Endothelial cell of umbilical vein (primary cell): Measurements from ENCODE around the gene RYR1. TPM values are rescaled to one million over a fixed set of nuclear protein-coding genes. Genes with fewer than 3 reads are reported as not detected.

Source experiments
- BruUV-seq: library from RNA; stranded (reverse); fragments of 400-500 nt; replicated peaks from 2 replicates; lab custom pipeline; 2021; lab: Mats Ljungman, UMichigan
- CTCF ChIA-PET: fragments of 300-600, 350-600 bp; sonication (Branson Sonifier 250); formaldehyde crosslinking; loops from one replicate; lab custom pipeline; 2021; ENCODE audit warnings: antibody characterized with exemption, inconsistent platforms; lab: Charles Lee
- POLR2A ChIA-PET: fragments of 300-600, 350-600 bp; sonication (Branson Sonifier 250); formaldehyde crosslinking; loops from one replicate; lab custom pipeline; 2021; ENCODE audit warnings: antibody characterized with exemption, inconsistent platforms; lab: Charles Lee
- DNase-seq: peaks from one replicate; pipeline ENCODE4 v3.0.0-alpha.2; 2011; ENCODE audit warnings: low read depth, low spot score
- FAIRE-seq: peaks from 2 replicates; lab custom pipeline; 2011; peaks lifted over from hg19 to GRCh38; lab: Jason Lieb, UNC
- H2AFZ ChIP-seq: 2 replicates; pipeline ENCODE4 v1.6.0; 2012; ENCODE audit warnings: low read depth, low read length, control low read depth, inconsistent platforms
- H3K27ac ChIP-seq: 2 replicates; pipeline ENCODE4 v1.5.1; 2011; ENCODE audit warnings: low read depth, mild to moderate bottlenecking, control low read depth, low read length, moderate library complexity; ENCODE audit not compliant: insufficient read depth
- H3K27me3 ChIP-seq, 2 experiments: 2 replicates each; pipeline versions ENCODE4 v1.6.0 to v1.6.1; 2011; ENCODE audit warnings: low read length in 2 of 2, mixed read lengths in 1 of 2; ENCODE audit not compliant: control insufficient read depth in 2 of 2, insufficient read depth in 2 of 2
- H3K36me3 ChIP-seq, 2 experiments: 2 replicates in 1 of 2; 3 replicates in 1 of 2; pipeline ENCODE4 v1.5.1; 2011; ENCODE audit warnings: low read length in 2 of 2, mild to moderate bottlenecking in 1 of 2, moderate library complexity in 1 of 2; ENCODE audit not compliant: control insufficient read depth in 2 of 2, insufficient read depth in 2 of 2; ENCODE audit errors: extremely low read depth in 1 of 2
- H3K4me1 ChIP-seq: 3 replicates; pipeline ENCODE4 v1.5.1; 2011; ENCODE audit warnings: mild to moderate bottlenecking, low read length; ENCODE audit not compliant: control insufficient read depth, insufficient read depth; ENCODE audit errors: extremely low read depth
- H3K4me2 ChIP-seq: 2 replicates; pipeline ENCODE4 v1.6.1; 2011; ENCODE audit warnings: low read length, control low read depth, mixed read lengths; ENCODE audit not compliant: insufficient read depth
- H3K4me3 ChIP-seq, 3 experiments: fragments of 200-600 bp in 1 of 3; sonication (generic), shearing (Covaris generic) in 1 of 3; replicated peaks in 1 of 3; 2 replicates each; pipeline ENCODE4 v1.5.1; 2011 to 2016; ENCODE audit warnings: control low read depth in 3 of 3, low read length in 3 of 3, mild to moderate bottlenecking in 2 of 3, inconsistent platforms in 1 of 3, low read depth in 1 of 3, moderate library complexity in 1 of 3; ENCODE audit not compliant: insufficient read depth in 1 of 3
- H3K79me2 ChIP-seq: 2 replicates; pipeline ENCODE4 v1.6.0; 2012; ENCODE audit warnings: low read length, inconsistent platforms; ENCODE audit not compliant: control insufficient read depth, insufficient read depth
- H3K9ac ChIP-seq: replicated peaks from 2 replicates; pipeline ENCODE3; 2011; ENCODE audit warnings: low read length, control low read depth; ENCODE audit not compliant: insufficient read depth; ENCODE audit errors: extremely low read depth
- H3K9me1 ChIP-seq: replicated peaks from 3 replicates; pipeline ENCODE4 v1.6.0; 2011; ENCODE audit warnings: mild to moderate bottlenecking, low read length; ENCODE audit not compliant: control insufficient read depth, insufficient read depth; ENCODE audit errors: extremely low read depth
- H3K9me3 ChIP-seq: replicated peaks from 2 replicates; pipeline ENCODE4 v1.5.1; 2012; ENCODE audit warnings: low read length, inconsistent platforms; ENCODE audit not compliant: control insufficient read depth, insufficient read depth
- H4K20me1 ChIP-seq: replicated peaks from 2 replicates; pipeline ENCODE3; 2011; ENCODE audit warnings: mild to moderate bottlenecking, low read length; ENCODE audit not compliant: control insufficient read depth, insufficient read depth; ENCODE audit errors: extremely low read depth
- EZH2 ChIP-seq: IDR thresholded peaks from 2 replicates; pipeline ENCODE4 v1.6.1; 2012; ENCODE audit warnings: borderline replicate concordance, low read depth, mild to moderate bottlenecking, moderate library complexity, low read length, inconsistent platforms; ENCODE audit not compliant: severe bottlenecking
- FOS ChIP-seq: IDR thresholded peaks from 2 replicates; pipeline ENCODE4 v1.6.1; 2011; ENCODE audit warnings: mild to moderate bottlenecking, low read length, moderate library complexity, borderline replicate concordance; ENCODE audit not compliant: insufficient read depth
- GATA2 ChIP-seq: IDR thresholded peaks from 2 replicates; pipeline ENCODE4 v1.7.0; 2011; ENCODE audit warnings: low read depth, mild to moderate bottlenecking, moderate library complexity, mixed read lengths, low read length; ENCODE audit not compliant: insufficient read length, insufficient read depth
- JUN ChIP-seq: IDR thresholded peaks from 2 replicates; pipeline ENCODE4 v1.6.1; 2011; ENCODE audit warnings: borderline replicate concordance, low read depth; ENCODE audit not compliant: insufficient read length, insufficient read depth
- MAX ChIP-seq: IDR thresholded peaks from 2 replicates; pipeline ENCODE4 v1.6.1; 2011; ENCODE audit not compliant: insufficient read depth, insufficient read length
- MYC ChIP-seq: IDR thresholded peaks from one replicate; pipeline ENCODE4 v1.6.1; 2011; ENCODE audit warnings: mild to moderate bottlenecking, low read depth, low read length
- POLR2A ChIP-seq: IDR thresholded peaks from 2 replicates; pipeline ENCODE4 v1.6.1; 2012; ENCODE audit warnings: low read depth, mild to moderate bottlenecking, control low read depth, low read length
- POLR2AphosphoS5 ChIP-seq: IDR thresholded peaks from 2 replicates; pipeline ENCODE4 v1.6.1; 2012; ENCODE audit warnings: low read depth, mild to moderate bottlenecking, control low read depth, low read length, moderate library complexity; ENCODE audit not compliant: insufficient read depth
- dilution Hi-C: fragments of 300-500 bp; cut with MboI; formaldehyde crosslinking; loops from one replicate; pipeline ENCODE4 v1.15.0; 2019; ENCODE audit warnings: low sequenced_read_pairs; ENCODE audit not compliant: extremely low pct_ligation_motif_present
- intact Hi-C: fragments of 100-400 bp; cut with micrococcal nuclease; formaldehyde crosslinking; loops from one replicate; pipeline ENCODE4 v1.10.0; 2022
- polyA plus RNA-seq, 4 experiments: library from polyadenylated mRNA; depleted of rRNA in 3 of 4; stranded (reverse) in 3 of 4; unstranded in 1 of 4; fragments of >200 nt; gene quantifications; 2 replicates each; pipeline versions ENCODE4 v1.2.1 to v1.2.3, GENCODE V29; 2011 to 2012; ENCODE audit warnings: missing spikeins in 1 of 4
- total RNA-seq: library from RNA; stranded (reverse); gene quantifications from 2 replicates; pipeline ENCODE4 v1.2.3, GENCODE V29; 2021

The RYR1 gene
- total and polyA plus RNA-seq, 2 donors (not counting 3 experiments of a cell fraction or from before 2014, with no cell fraction given) = under 0.01 to 0.02 TPM

GRCh38 chr19:38513762-38514167, 80.3 kb downstream of the RYR1 start:
- ChIA-PET POLR2A (no interaction called here), CTCF (interaction anchor here (0.6 to 7.3 kb wide), 8 partner anchors 10 to 443 kb away, joined by 3 to 43 read pairs (median 4); partner anchors contain the start of genes EIF3K, FAM98C, MRPS12 and SARS2)
- H3K79me2 ChIP-seq = no peaks in the 10 kb centered on the region
- DNase-seq (no peak), FAIRE-seq (no peak)
- H3K27ac ChIP-seq = no peak overlapping the region
- no peaks in the 10 kb centered on the region for H3K9me3 ChIP-seq
- no peaks in the 10 kb centered on the region for H3K27me3 ChIP-seq
- H2AFZ ChIP-seq = no peak overlapping the region
- TF ChIP-seq POLR2AphosphoS5 = no peak
- TF ChIP-seq JUN = no peak
- no peak for TF ChIP-seq FOS
- TF ChIP-seq POLR2A = no peak
- TF ChIP-seq GATA2 = no peak
- no peak for TF ChIP-seq EZH2
- no peak for TF ChIP-seq MAX
- TF ChIP-seq MYC = no peak
- no TSS peak for BruUV-seq
- H3K9me1 ChIP-seq = no peaks in the 10 kb centered on the region
- H3K36me3 ChIP-seq = no peaks in the 10 kb centered on the region
- no peaks in the 10 kb centered on the region for H3K4me1 ChIP-seq
- H3K4me3 ChIP-seq = no peak overlapping the region
- intact Hi-C loops = loop anchor here (2.0 kb wide), 2 partner anchors 111 to 373 kb away; partner anchors contain the start of gene FAM98C
- H3K4me2 ChIP-seq = no peak overlapping the region
- no peak overlapping the region for H3K9ac ChIP-seq
- dilution Hi-C loops = no loop called here
- H4K20me1 ChIP-seq = no peaks in the 10 kb centered on the region
